Type B pancreatic cell (in vitro differentiated cells): ENCODE data around the gene POR. TPM values are rescaled to one million over a fixed set of nuclear protein-coding genes. Genes with fewer than 3 reads are reported as not detected.
A peak's percentile ranks its signal among the peaks of the same experiment; 100 is the strongest.

ENCODE experiments used
- DNase-seq: peaks from one replicate; pipeline ENCODE4 v3.0.0; 2021; ENCODE audit warnings: mixed read lengths; ENCODE audit not compliant: unreplicated experiment; ENCODE audit errors: extremely low spot score
- H3K27ac Mint-ChIP-seq: 2 replicates; pipeline ENCODE4 v1.8.0; 2021; ENCODE audit warnings: mild to moderate bottlenecking, mixed read lengths
- H3K27me3 Mint-ChIP-seq: 2 replicates; pipeline ENCODE4 v1.8.0; 2021; ENCODE audit warnings: mixed read lengths
- H3K36me3 Mint-ChIP-seq: 2 replicates; pipeline ENCODE4 v1.8.0; 2021; ENCODE audit warnings: mixed read lengths
- H3K4me1 Mint-ChIP-seq: one replicate; pipeline ENCODE4 v1.8.0; 2021; ENCODE audit warnings: mixed read lengths; ENCODE audit not compliant: unreplicated experiment
- H3K4me3 Mint-ChIP-seq: 2 replicates; pipeline ENCODE4 v1.8.0; 2021; ENCODE audit warnings: mild to moderate bottlenecking, mixed read lengths
- H3K9me3 Mint-ChIP-seq: 2 replicates; pipeline ENCODE4 v1.8.0; 2021; ENCODE audit warnings: mixed read lengths
- CTCF ChIP-seq: fragments of 200-600 bp; sonication (generic); conservative IDR thresholded peaks from 2 replicates; pipeline ENCODE4 v1.5.0; 2021; ENCODE audit warnings: antibody characterized with exemption, mild to moderate bottlenecking
- total RNA-seq: library from RNA; stranded (reverse); gene quantifications from 2 replicates; pipeline ENCODE4 v1.2.1, GENCODE V29; 2021; ENCODE audit warnings: low replicate concordance

The POR gene
- total RNA-seq, 1 donor from 2014 or later, result 122 TPM

- Mint-ChIP-seq H3K4me3 (no peak overlapping the region), H3K36me3 (no peaks in the 10 kb centered on the region), H3K9me3 (no peaks in the 10 kb centered on the region), H3K27ac (no peak overlapping the region), H3K27me3 (no peaks in the 10 kb centered on the region), H3K4me1 (no peaks in the 10 kb centered on the region)
- TF ChIP-seq CTCF, result no peak
- no peak for DNase-seq
Measured at GRCh38 chr7:75981203-75981452, 66.2 kb downstream of the POR start.

GRCh38 chr7:75981453-75982305 lies 66.7 kb downstream of the POR start:
- Mint-ChIP-seq H3K4me1 (no peaks in the 10 kb centered on the region), H3K27ac (no peak overlapping the region), H3K4me3 (no peak overlapping the region), H3K9me3 (no peaks in the 10 kb centered on the region), H3K36me3 (no peaks in the 10 kb centered on the region), H3K27me3 (no peaks in the 10 kb centered on the region)
- no peak for TF ChIP-seq CTCF
- DNase-seq, result no peak

GRCh38 chr7:75982306-75983064 lies 67.5 kb downstream of the POR start:
- no peak for DNase-seq
- Mint-ChIP-seq H3K27me3 (no peaks in the 10 kb centered on the region), H3K4me1 (no peaks in the 10 kb centered on the region), H3K9me3 (no peaks in the 10 kb centered on the region), H3K36me3 (peaks cover 4% of the 10 kb centered on the region), H3K27ac (no peak overlapping the region), H3K4me3 (no peak overlapping the region)
- no peak for TF ChIP-seq CTCF

- H3K9me3 Mint-ChIP-seq, result no peaks in the 10 kb centered on the region
- TF ChIP-seq CTCF, result no peak
- H3K4me1 Mint-ChIP-seq, result no peaks in the 10 kb centered on the region
- DNase-seq, result no peak
- no peaks in the 10 kb centered on the region for H3K27me3 Mint-ChIP-seq
- H3K27ac Mint-ChIP-seq, result no peak overlapping the region
- peaks cover 4% of the 10 kb centered on the region for H3K36me3 Mint-ChIP-seq
- H3K4me3 Mint-ChIP-seq, result no peak overlapping the region
Measured at GRCh38 chr7:75983471-75984129, 68.6 kb downstream of the POR start.

GRCh38 chr7:75984130-75985008 lies 69.4 kb downstream of the POR start:
- Mint-ChIP-seq H3K4me3 (no peak overlapping the region), H3K27me3 (no peaks in the 10 kb centered on the region), H3K9me3 (no peaks in the 10 kb centered on the region), H3K4me1 (no peaks in the 10 kb centered on the region), H3K27ac (no peak overlapping the region), H3K36me3 (peaks cover 4% of the 10 kb centered on the region)
- TF ChIP-seq CTCF, result no peak
- DNase-seq, result peak; percentile 69
